Mesendoderm (in vitro differentiated cells): ENCODE measurements around the gene ATF1.
A peak's percentile ranks its signal among the peaks of the same experiment; 100 is the strongest.
"Not testable (repeated sequence)": the region's sequence is repeated elsewhere in the genome, so short reads cannot be mapped to it uniquely, and the experiment has no call there.

Experiments
- DNase-seq: peaks from one replicate; pipeline ENCODE4 v3.0.0; 2013
- H2AK5ac ChIP-seq: 2 replicates; pipeline ENCODE4 v1.6.1; 2013; ENCODE audit warnings: low read length, inconsistent platforms
- H2BK120ac ChIP-seq: 2 replicates; pipeline ENCODE4 v1.6.1; 2013; ENCODE audit warnings: low read depth, mild to moderate bottlenecking, low read length, moderate library complexity, mixed read lengths
- H2BK15ac ChIP-seq: replicated peaks from 2 replicates; pipeline ENCODE4 v1.6.1; 2013; ENCODE audit warnings: low read depth, mild to moderate bottlenecking, moderate library complexity
- H2BK5ac ChIP-seq: 2 replicates; pipeline ENCODE4 v1.6.1; 2013; ENCODE audit warnings: low read length, inconsistent platforms
- H3K18ac ChIP-seq: 2 replicates; pipeline ENCODE4 v1.6.1; 2013; ENCODE audit warnings: mild to moderate bottlenecking, low read length, mixed read lengths
- H3K23ac ChIP-seq: one replicate; pipeline ENCODE4 v1.6.1; 2013; ENCODE audit warnings: low read length
- H3K27ac ChIP-seq: 2 replicates; pipeline ENCODE4 v1.5.1; 2013; ENCODE audit warnings: low read depth, mild to moderate bottlenecking, inconsistent platforms, low read length, moderate library complexity
- H3K27me3 ChIP-seq: 2 replicates; pipeline ENCODE4 v1.6.1; 2013; ENCODE audit warnings: low read length, control low read depth, mild to moderate bottlenecking, inconsistent platforms; ENCODE audit not compliant: insufficient read depth, poor library complexity
- H3K36me3 ChIP-seq: 2 replicates; pipeline ENCODE4 v1.6.1; 2013; ENCODE audit warnings: low read length, inconsistent platforms; ENCODE audit not compliant: control insufficient read depth, insufficient read depth
- H3K4ac ChIP-seq: one replicate; pipeline ENCODE4 v1.6.1; 2013; ENCODE audit warnings: low read depth, mild to moderate bottlenecking, low read length, moderate library complexity
- H3K4me1 ChIP-seq: 2 replicates; pipeline ENCODE4 v1.6.1; 2013; ENCODE audit warnings: low read depth, low read length, inconsistent platforms; ENCODE audit not compliant: control insufficient read depth
- H3K4me2 ChIP-seq: 2 replicates; pipeline ENCODE4 v1.6.1; 2013; ENCODE audit warnings: low read length
- H3K4me3 ChIP-seq: 2 replicates; pipeline ENCODE4 v1.5.1; 2013; ENCODE audit warnings: mild to moderate bottlenecking, low read length
- H3K56ac ChIP-seq: one replicate; pipeline ENCODE4 v1.6.1; 2013; ENCODE audit warnings: low read length
- H3K79me1 ChIP-seq: 2 replicates; pipeline ENCODE4 v1.6.1; 2013; ENCODE audit warnings: low read length, inconsistent platforms
- H3K79me2 ChIP-seq: 2 replicates; pipeline ENCODE4 v1.6.1; 2013; ENCODE audit warnings: mild to moderate bottlenecking, low read length; ENCODE audit not compliant: control insufficient read depth, insufficient read depth
- H3K9ac ChIP-seq: 2 replicates; pipeline ENCODE4 v1.6.1; 2013; ENCODE audit warnings: low read length, inconsistent platforms
- H4K5ac ChIP-seq: one replicate; pipeline ENCODE4 v1.6.1; 2013; ENCODE audit warnings: low read length
- H4K8ac ChIP-seq: one replicate; pipeline ENCODE4 v1.6.1; 2013; ENCODE audit warnings: low read depth, mild to moderate bottlenecking, control low read depth, low read length, moderate library complexity
- WGBS: extraction: QIAGEN DNeasy Blood & Tissue Kit; methylation state at CpG from one replicate; pipeline ENCODE4 v1.1.7; 2013; ENCODE audit warnings: low lambda C conversion rate, missing lambda C conversion rate; ENCODE audit not compliant: insufficient coverage; ENCODE audit errors: extremely low coverage; 5-methylcytosine and 5-hydroxymethylcytosine counted together

Gene ATF1

GRCh38 chr12:50790081-50790480, 26.2 kb downstream of the ATF1 start:
- Histone ChIP-seq H3K4me3 (no peak overlapping the region), H2BK15ac (no peak overlapping the region), H3K56ac (no peak overlapping the region), H2BK5ac (no peak overlapping the region), H4K8ac (no peak overlapping the region), H3K23ac (no peak overlapping the region), H2AK5ac (no peak overlapping the region), H3K79me1 (peaks cover 2% of the 10 kb centered on the region), H3K79me2 (no peaks in the 10 kb centered on the region), H3K27ac (no peak overlapping the region), H3K4me1 (no peaks in the 10 kb centered on the region), H3K4me2 (no peak overlapping the region), H3K36me3 (no peaks in the 10 kb centered on the region), H2BK120ac (no peak overlapping the region), H3K9ac (no peak overlapping the region), H3K4ac (no peak overlapping the region), H3K27me3 (no peaks in the 10 kb centered on the region), H4K5ac (no peak overlapping the region), H3K18ac (no peak overlapping the region)
- no peak for DNase-seq
- no CpG with 5 or more reads among the region's 5 CpGs for WGBS

GRCh38 chr12:50799908-50800307, 36.0 kb downstream of the ATF1 start:
- WGBS: no CpG with 5 or more reads among the region's 2 CpGs
- Histone ChIP-seq H3K36me3 (peaks cover 4% of the 10 kb centered on the region), H2BK5ac (no peak overlapping the region), H3K56ac (no peak overlapping the region), H2BK120ac (no peak overlapping the region), H3K4ac (no peak overlapping the region), H3K4me3 (no peak overlapping the region), H3K79me1 (no peaks in the 10 kb centered on the region), H3K79me2 (no peaks in the 10 kb centered on the region), H3K18ac (no peak overlapping the region), H3K23ac (no peak overlapping the region), H4K8ac (no peak overlapping the region), H2AK5ac (no peak overlapping the region), H3K4me1 (no peaks in the 10 kb centered on the region), H3K27ac (no peak overlapping the region), H2BK15ac (no peak overlapping the region), H3K4me2 (no peak overlapping the region), H3K9ac (no peak overlapping the region), H4K5ac (no peak overlapping the region), H3K27me3 (no peaks in the 10 kb centered on the region)
- peak; percentile 8 for DNase-seq

- WGBS: no CpG with 5 or more reads among the region's 2 CpGs
- no peaks in the 10 kb centered on the region for H3K79me1 ChIP-seq
- H3K36me3 ChIP-seq: peaks cover 6% of the 10 kb centered on the region
- no peak overlapping the region for H2BK15ac ChIP-seq
- no peak overlapping the region for H4K5ac ChIP-seq
- H3K4ac ChIP-seq: no peak overlapping the region
- no peak overlapping the region for H3K4me2 ChIP-seq
- H3K9ac ChIP-seq: no peak overlapping the region
- H3K4me3 ChIP-seq: no peak overlapping the region
- DNase-seq: no peak
- no peak overlapping the region for H4K8ac ChIP-seq
- no peaks in the 10 kb centered on the region for H3K4me1 ChIP-seq
- no peaks in the 10 kb centered on the region for H3K27me3 ChIP-seq
- H3K79me2 ChIP-seq: no peaks in the 10 kb centered on the region
- no peak overlapping the region for H2BK5ac ChIP-seq
- no peak overlapping the region for H3K23ac ChIP-seq
- H3K56ac ChIP-seq: no peak overlapping the region
- H2AK5ac ChIP-seq: no peak overlapping the region
- no peak overlapping the region for H3K27ac ChIP-seq
- no peak overlapping the region for H2BK120ac ChIP-seq
- H3K18ac ChIP-seq: no peak overlapping the region
Measured at GRCh38 chr12:50803230-50803875, 39.5 kb downstream of the ATF1 start.

GRCh38 chr12:50806176-50806575, 42.3 kb downstream of the ATF1 start:
- Histone ChIP-seq H3K27ac (no peak overlapping the region), H4K8ac (no peak overlapping the region), H3K4ac (no peak overlapping the region), H3K27me3 (no peaks in the 10 kb centered on the region), H3K79me2 (no peaks in the 10 kb centered on the region), H2BK120ac (no peak overlapping the region), H2BK15ac (no peak overlapping the region), H4K5ac (no peak overlapping the region), H3K36me3 (peaks cover 4% of the 10 kb centered on the region), H3K4me1 (no peaks in the 10 kb centered on the region), H3K9ac (no peak overlapping the region), H3K4me3 (no peak overlapping the region), H3K4me2 (no peak overlapping the region), H3K18ac (no peak overlapping the region), H3K79me1 (no peaks in the 10 kb centered on the region), H3K56ac (no peak overlapping the region), H2AK5ac (no peak overlapping the region), H2BK5ac (no peak overlapping the region), H3K23ac (no peak overlapping the region)
- DNase-seq: no peak
- no CpG with 5 or more reads among the region's 4 CpGs for WGBS

GRCh38 chr12:50809131-50809530, 45.2 kb downstream of the ATF1 start:
- H3K4me2 ChIP-seq, DNase-seq, H4K5ac ChIP-seq: not testable (repeated sequence)

GRCh38 chr12:50814921-50815320, 51.0 kb downstream of the ATF1 start:
- not testable (repeated sequence) for H3K36me3 ChIP-seq, H3K79me2 ChIP-seq

More at GRCh38 chr12:50809131-50809530, 45.2 kb downstream of the ATF1 start:
- H3K27ac ChIP-seq, H3K27me3 ChIP-seq, H4K8ac ChIP-seq, H3K36me3 ChIP-seq, H3K79me2 ChIP-seq, H3K9ac ChIP-seq, H3K18ac ChIP-seq, H3K4me1 ChIP-seq, H3K4ac ChIP-seq, H3K23ac ChIP-seq, H3K79me1 ChIP-seq, H2BK120ac ChIP-seq, H3K4me3 ChIP-seq, H2AK5ac ChIP-seq, H2BK5ac ChIP-seq, H3K56ac ChIP-seq, H2BK15ac ChIP-seq: not testable (repeated sequence)
- WGBS: no CpG with 5 or more reads among the region's 4 CpGs

More at GRCh38 chr12:50814921-50815320, 51.0 kb downstream of the ATF1 start:
- H4K8ac ChIP-seq, H3K4me1 ChIP-seq, H3K56ac ChIP-seq, H3K9ac ChIP-seq, H4K5ac ChIP-seq, H3K23ac ChIP-seq, H2BK5ac ChIP-seq, H3K27me3 ChIP-seq, H2BK15ac ChIP-seq, H3K79me1 ChIP-seq, H3K4me3 ChIP-seq, H2AK5ac ChIP-seq, H3K4me2 ChIP-seq, H3K4ac ChIP-seq, H2BK120ac ChIP-seq, H3K18ac ChIP-seq, H3K27ac ChIP-seq: not testable (repeated sequence)
- peak; percentile 41 for DNase-seq
- whole genome bisulfite sequencing: no CpG with 5 or more reads among the region's 7 CpGs
